Measurements from ENCODE around the gene PCDH9.
"Not testable (repeated sequence)": the region's sequence is repeated elsewhere in the genome, so short reads cannot be mapped to it uniquely, and the experiment has no call there.

PCDH9 gene

DNA sequence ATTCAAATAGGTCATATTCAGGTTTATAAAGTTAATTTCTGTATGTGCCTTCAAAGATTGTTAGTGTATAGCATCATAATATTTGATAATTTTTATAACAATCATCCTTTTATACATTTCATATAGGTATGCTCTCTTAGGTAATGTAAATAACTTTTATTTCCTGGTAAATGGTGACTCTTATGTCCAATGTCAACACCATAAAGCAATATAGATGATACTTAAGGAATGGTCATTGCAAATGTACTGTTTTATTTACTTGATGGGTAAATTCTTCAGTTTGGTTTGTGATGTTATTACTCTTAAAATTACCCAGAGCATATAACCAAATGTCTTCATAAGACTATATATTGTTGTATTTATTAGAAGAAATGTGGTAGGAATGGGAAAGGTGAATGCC lies 928.7 kb downstream of the PCDH9 start:
- DNase-seq: no peak

DNA sequence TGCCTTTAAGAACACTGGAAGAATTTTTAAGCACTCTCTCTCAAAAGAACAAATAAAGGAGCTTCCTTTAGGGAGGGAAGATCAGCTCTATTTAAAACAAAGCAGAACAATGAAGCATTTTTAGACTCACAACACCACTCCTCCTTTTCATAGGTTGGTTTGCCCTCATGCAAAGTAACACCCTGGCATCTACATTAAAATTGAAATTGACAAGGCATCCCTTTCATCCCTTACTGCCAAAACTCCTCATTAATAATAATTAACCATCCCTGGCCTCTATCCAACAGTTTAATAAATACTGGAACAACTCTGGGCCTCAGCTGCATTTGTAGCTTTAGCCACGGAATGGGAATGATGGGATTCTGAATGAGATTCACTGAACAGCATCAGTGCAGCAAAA lies 929.1 kb downstream of the PCDH9 start:
- no peak for DNase-seq

- DNase-seq: no peak
Measured at GRCh38 chr13:66296875-66297274, 933.3 kb downstream of the PCDH9 start.

GRCh38 chr13:66296328-66296727 lies 933.8 kb downstream of the PCDH9 start:
- no peak for DNase-seq

DNA sequence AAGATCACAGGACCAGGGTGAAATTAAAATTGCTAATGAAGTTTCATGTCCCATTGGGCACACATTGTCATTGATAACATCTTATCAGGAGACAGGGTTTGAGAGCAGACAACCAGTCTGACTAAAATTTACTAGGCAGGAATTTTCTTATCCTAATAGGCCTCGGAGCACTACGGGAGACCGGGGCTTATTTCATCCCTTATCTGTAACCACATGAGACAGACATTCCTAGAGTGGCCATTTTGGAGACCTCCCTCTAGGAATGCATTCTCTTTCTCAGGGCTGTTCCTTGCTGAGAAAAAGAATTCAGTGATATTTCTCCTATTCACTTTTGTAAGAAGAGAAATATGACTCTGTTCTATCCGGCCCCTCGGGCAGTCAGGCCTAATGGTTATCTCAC lies 943.3 kb downstream of the PCDH9 start:
- not testable (repeated sequence) for DNase-seq

DNA sequence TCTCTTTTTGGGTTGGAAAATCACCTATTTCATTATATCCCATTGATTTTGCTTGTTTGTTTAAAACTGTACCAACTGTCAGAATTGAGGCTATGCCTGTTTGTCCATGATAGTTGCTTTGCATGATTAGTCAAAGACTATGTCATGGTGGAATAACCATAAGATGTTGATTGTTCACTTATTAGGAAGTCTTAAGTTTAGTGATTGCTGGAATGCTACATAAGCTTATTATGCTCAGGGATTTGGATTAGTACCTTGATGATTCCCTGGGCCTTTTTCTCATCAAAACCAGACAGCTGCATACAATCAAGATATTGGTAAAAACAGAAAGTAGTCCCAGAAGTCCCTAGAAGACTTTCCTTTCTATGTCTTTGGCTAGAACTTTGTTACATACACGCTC lies 954.7 kb downstream of the PCDH9 start:
- DNase-seq: no peak

- no peak for DNase-seq
Measured at GRCh38 chr13:66273011-66273410, 957.1 kb downstream of the PCDH9 start.

- DNase-seq: no peak
Measured at GRCh38 chr13:66266761-66267160, 963.4 kb downstream of the PCDH9 start.

DNA sequence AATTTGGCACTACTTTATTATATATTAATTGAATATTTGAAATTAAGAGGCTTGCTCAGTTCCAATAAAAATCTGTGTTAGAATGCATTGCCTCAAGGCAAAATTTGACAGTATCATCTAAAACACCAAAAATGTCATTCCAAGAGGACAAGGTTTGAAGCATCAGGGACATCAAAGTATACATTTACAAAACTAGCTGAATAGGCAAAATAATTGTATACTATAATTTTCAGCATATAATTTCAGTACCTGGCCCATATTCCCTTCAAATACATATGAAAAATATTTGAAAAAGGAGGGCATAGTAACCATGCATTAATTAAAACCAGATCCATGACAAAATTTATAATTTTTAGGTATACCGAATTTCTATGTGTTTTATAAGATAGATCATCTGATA lies 963.8 kb downstream of the PCDH9 start:
- DNase-seq: no peak

DNA sequence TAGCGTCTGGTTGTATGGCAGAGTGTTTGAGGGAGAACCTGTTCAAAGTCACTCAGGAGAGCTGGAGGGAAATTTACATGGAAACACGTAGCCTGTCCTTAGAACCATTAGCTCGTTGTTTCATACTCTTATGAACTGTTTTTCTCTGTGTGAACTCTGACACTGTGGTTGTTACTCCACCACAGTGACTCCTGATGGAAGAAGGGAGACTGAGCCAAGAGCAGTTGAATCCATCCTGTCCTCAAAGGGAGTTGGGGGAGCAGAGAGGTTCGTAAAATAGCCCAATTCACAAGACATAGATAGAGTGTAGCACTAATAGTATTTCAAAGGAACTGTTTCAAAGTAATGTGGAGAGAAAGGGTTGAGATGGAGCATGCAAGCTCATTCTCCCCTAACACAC lies 964.8 kb downstream of the PCDH9 start:
- DNase-seq: no peak

DNA sequence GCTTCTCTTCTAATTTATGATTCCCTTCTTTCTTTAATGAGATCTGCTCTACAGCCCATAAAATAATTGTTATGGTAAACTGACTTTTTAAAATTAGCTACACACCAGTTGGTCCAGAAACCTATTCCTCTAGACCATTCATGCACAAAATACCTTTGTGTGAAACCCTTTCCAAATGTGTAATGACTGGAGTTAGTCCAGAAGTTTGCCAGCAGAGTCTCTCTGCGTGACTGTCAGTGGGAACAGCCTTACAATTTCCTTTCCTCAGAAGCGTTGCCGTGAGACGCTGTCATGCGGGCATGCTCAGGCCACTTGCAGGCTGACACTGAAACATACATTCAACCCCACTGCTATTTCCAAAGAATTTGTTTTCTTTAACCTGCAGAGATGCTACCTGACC lies 965.2 kb downstream of the PCDH9 start:
- no peak for DNase-seq

DNA sequence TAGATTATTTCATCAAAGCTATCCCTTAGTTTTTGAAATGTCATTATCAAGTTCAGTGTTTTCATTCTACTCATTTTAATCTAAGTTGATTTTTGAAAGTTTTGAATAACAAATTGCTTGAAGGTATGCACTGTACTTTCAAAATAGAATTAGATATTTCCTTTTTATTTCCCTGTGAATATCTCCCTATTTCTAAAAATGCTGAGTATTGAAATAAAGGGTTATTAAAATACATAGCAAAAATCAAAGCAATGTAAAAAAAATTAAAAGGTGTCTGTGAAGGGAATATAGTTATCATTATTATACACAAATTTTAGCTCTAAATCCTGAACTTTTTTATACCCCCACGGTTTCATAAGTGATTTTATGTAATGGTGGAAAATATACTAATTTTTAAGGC lies 967.8 kb downstream of the PCDH9 start:
- no peak for DNase-seq

DNA sequence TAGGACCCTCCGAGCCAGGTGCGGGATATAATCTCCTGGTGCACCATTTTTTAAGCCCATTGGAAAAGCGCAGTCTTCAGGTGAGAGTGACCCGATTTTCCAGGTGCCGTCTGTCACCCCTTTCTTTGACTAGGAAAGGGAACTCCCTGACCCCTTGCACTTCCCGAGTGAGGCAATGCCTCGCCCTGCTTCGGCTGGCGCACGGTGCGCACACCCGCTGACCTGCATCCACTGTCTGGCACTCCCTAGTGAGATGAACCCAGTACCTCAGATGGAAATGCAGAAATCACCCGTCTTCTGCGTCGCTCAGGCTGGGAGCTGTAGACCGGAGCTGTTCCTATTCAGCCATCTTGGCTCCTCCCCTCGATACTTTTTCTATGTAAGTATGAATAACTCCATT lies 970.7 kb downstream of the PCDH9 start:
- DNase-seq: not testable (repeated sequence)
